Neural cell (in vitro differentiated cells): ENCODE data around the gene SECTM1.

ENCODE experiments used
- CTCF ChIP-seq: fragments of 450-650 bp; IDR thresholded peaks from 2 replicates; pipeline ENCODE4 v1.5.1; 2014; ENCODE audit warnings: antibody characterized with exemption, mild to moderate bottlenecking, moderate library complexity; ENCODE audit not compliant: poor library complexity, severe bottlenecking
- EP300 ChIP-seq: fragments of 450-650 bp; conservative IDR thresholded peaks from 2 replicates; pipeline ENCODE4 v1.6.1; 2014; ENCODE audit warnings: antibody characterized with exemption, mild to moderate bottlenecking, moderate library complexity; ENCODE audit not compliant: poor library complexity, severe bottlenecking
- EZH2 ChIP-seq: fragments of 200-600, 300-800 bp; shearing (Covaris generic), sonication (generic); IDR thresholded peaks from 2 replicates; pipeline ENCODE4 v1.6.1; 2014; ENCODE audit warnings: antibody characterized with exemption, low read length, borderline replicate concordance, mild to moderate bottlenecking; ENCODE audit not compliant: insufficient read depth, poor library complexity, severe bottlenecking
- MXI1 ChIP-seq: fragments of 450-650 bp; conservative IDR thresholded peaks from 2 replicates; pipeline ENCODE4 v1.6.1; 2014; ENCODE audit warnings: antibody characterized with exemption, mild to moderate bottlenecking; ENCODE audit not compliant: poor library complexity, severe bottlenecking
- POLR2AphosphoS5 ChIP-seq: IDR thresholded peaks from 2 replicates; pipeline ENCODE4 v1.6.1; 2012
- RAD21 ChIP-seq: fragments of 450-650 bp; conservative IDR thresholded peaks from 2 replicates; pipeline ENCODE4 v1.6.1; 2014; ENCODE audit warnings: antibody characterized with exemption, mild to moderate bottlenecking, moderate library complexity
- REST ChIP-seq: IDR thresholded peaks from 2 replicates; pipeline ENCODE4 v1.6.1; 2012; ENCODE audit warnings: borderline replicate concordance
- SMC3 ChIP-seq: fragments of 450-650 bp; conservative IDR thresholded peaks from 2 replicates; pipeline ENCODE4 v1.6.1; 2014; ENCODE audit warnings: antibody characterized with exemption, mild to moderate bottlenecking, moderate library complexity; ENCODE audit not compliant: poor library complexity
- TAF1 ChIP-seq: IDR thresholded peaks from 2 replicates; pipeline ENCODE4 v1.6.1; 2012; ENCODE audit warnings: low read depth

GRCh38 chr17:82380860-82381702 lies 47.5 kb upstream of the SECTM1 start:
- TF ChIP-seq CTCF = no peak
- TF ChIP-seq EP300 = no peak
- TF ChIP-seq POLR2AphosphoS5 = no peak
- no peak for TF ChIP-seq EZH2
- TF ChIP-seq TAF1 = no peak
- TF ChIP-seq RAD21 = no peak
- no peak for TF ChIP-seq REST
- TF ChIP-seq SMC3 = no peak
- TF ChIP-seq MXI1 = no peak
